HTR-8/SVneo (cell line): ENCODE data around the gene GARIN6.
"Not testable (repeated sequence)": the region's sequence is repeated elsewhere in the genome, so short reads cannot be mapped to it uniquely, and the experiment has no call there.

Experiments
- DNase-seq: peaks from one replicate; pipeline ENCODE4 v3.0.0; 2011; ENCODE audit warnings: low spot score, mixed read lengths; ENCODE audit not compliant: insufficient read length
- FAIRE-seq: peaks from 2 replicates; lab custom pipeline; 2011; peaks lifted over from hg19 to GRCh38; lab: Jason Lieb, UNC

Gene GARIN6

GRCh38 chr12:99647453-99647852 lies at the start of gene GARIN6:
Gene GARIN6 (plus strand): TSS chr12:99647753. CDS start chr12:99648175, 422 bp downstream.
- FAIRE-seq (no peak), DNase-seq (no peak)

GRCh38 chr12:99598785-99599184 lies 48.8 kb upstream of the GARIN6 start:
- DNase-seq (no peak), FAIRE-seq (no peak)

- DNase-seq (no peak), FAIRE-seq (no peak)
Measured at GRCh38 chr12:99600388-99600787, 47.2 kb upstream of the GARIN6 start.

- FAIRE-seq (no peak), DNase-seq (no peak)
Measured at GRCh38 chr12:99609455-99610181, 37.9 kb upstream of the GARIN6 start.

GRCh38 chr12:99611117-99611516 lies 36.4 kb upstream of the GARIN6 start:
- no peak for FAIRE-seq
- no peak for DNase-seq

- FAIRE-seq = no peak
- no peak for DNase-seq
Measured at GRCh38 chr12:99611599-99611998, 36.0 kb upstream of the GARIN6 start.

- no peak for DNase-seq
- FAIRE-seq = no peak
Measured at GRCh38 chr12:99618657-99619056, 28.9 kb upstream of the GARIN6 start.

- no peak for DNase-seq
- FAIRE-seq = peak; percentile 51
Measured at GRCh38 chr12:99619389-99620158, 28.0 kb upstream of the GARIN6 start.

GRCh38 chr12:99620159-99620479 lies 27.4 kb upstream of the GARIN6 start:
- DNase-seq (no peak), FAIRE-seq (no peak)

- not testable (repeated sequence) for FAIRE-seq, DNase-seq
Measured at GRCh38 chr12:99624591-99624990, 23.0 kb upstream of the GARIN6 start.

GRCh38 chr12:99627459-99627858 lies 20.1 kb upstream of the GARIN6 start:
- FAIRE-seq (no peak), DNase-seq (no peak)

- no peak for FAIRE-seq
- no peak for DNase-seq
Measured at GRCh38 chr12:99644629-99645028, 2.9 kb upstream of the GARIN6 start.

- no peak for FAIRE-seq
- no peak for DNase-seq
Measured at GRCh38 chr12:99648183-99648582, 630 bp downstream of the GARIN6 start.

GRCh38 chr12:99649551-99649950 lies 2.0 kb downstream of the GARIN6 start:
- FAIRE-seq = no peak
- DNase-seq = no peak

GRCh38 chr12:99658671-99659349 lies 11.3 kb downstream of the GARIN6 start:
- no peak for DNase-seq
- no peak for FAIRE-seq

- FAIRE-seq (no peak), DNase-seq (no peak)
Measured at GRCh38 chr12:99670635-99671034, 23.1 kb downstream of the GARIN6 start.

- FAIRE-seq (no peak), DNase-seq (no peak)
Measured at GRCh38 chr12:99680276-99680675, 32.7 kb downstream of the GARIN6 start.

- FAIRE-seq (no peak), DNase-seq (no peak)
Measured at GRCh38 chr12:99686142-99686541, 38.6 kb downstream of the GARIN6 start.

- DNase-seq (no peak), FAIRE-seq (no peak)
Measured at GRCh38 chr12:99695050-99695449, 47.5 kb downstream of the GARIN6 start.
